ENCODE measurements around the gene DACH1.

- no peak for TF ChIP-seq CTCF (conservative IDR thresholded peaks at IDR 0.05; ENCODE audit: low read depth, low read length)
- no peak for TF ChIP-seq EZH2 (IDR thresholded peaks at IDR 0.05; ENCODE audit: borderline replicate concordance, low read depth, low read length, poor library complexity, severe bottlenecking)
Observed at GRCh38 chr13:71456136-71456535, 410.9 kb downstream of the DACH1 start.
